HepG2 (cell line): ENCODE data around the gene RMI2. TPM values are rescaled to one million over a fixed set of nuclear protein-coding genes. Genes with fewer than 3 reads are reported as not detected.
A peak's percentile ranks its signal among the peaks of the same experiment; 100 is the strongest.

Experiments used
- BCL6 ChIP-seq: IDR thresholded peaks from 2 replicates; pipeline ENCODE4 v1.6.1; 2016; ENCODE audit warnings: missing genetic modification reagents, missing compliant biosample characterization
- DR1 ChIP-seq: sonication (generic); formaldehyde crosslinking; IDR thresholded peaks from 2 replicates; pipeline ENCODE4 v1.8.0; 2021; ENCODE audit warnings: mild to moderate bottlenecking, missing genetic modification reagents, inconsistent platforms
- ESRRA ChIP-seq: sonication (generic); formaldehyde crosslinking; IDR thresholded peaks from 2 replicates; pipeline ENCODE4 v1.5.1; 2020; ENCODE audit warnings: mild to moderate bottlenecking, low read depth, missing genetic modification reagents
- HBP1 ChIP-seq: IDR thresholded peaks from 2 replicates; pipeline ENCODE4 v1.6.1; 2016; ENCODE audit warnings: low read depth, control low read depth
- KDM5A ChIP-seq: fragments of 200-600 bp; sonication (generic); IDR thresholded peaks from 2 replicates; pipeline ENCODE4 v1.7.0; 2018; ENCODE audit warnings: antibody characterized with exemption, mild to moderate bottlenecking, low read length, borderline replicate concordance
- KDM5B ChIP-seq: sonication (generic); formaldehyde crosslinking; IDR thresholded peaks from 2 replicates; pipeline ENCODE4 v1.4.0; 2020; ENCODE audit warnings: missing genetic modification reagents, mild to moderate bottlenecking, borderline replicate concordance
- KLF12 ChIP-seq: sonication (generic); formaldehyde crosslinking; IDR thresholded peaks from 2 replicates; pipeline ENCODE4 v1.4.0; 2020; ENCODE audit warnings: missing genetic modification reagents, borderline replicate concordance
- KLF13 ChIP-seq: sonication (generic); formaldehyde crosslinking; IDR thresholded peaks from 2 replicates; pipeline ENCODE4 v1.4.0; 2020; ENCODE audit warnings: mild to moderate bottlenecking, missing genetic modification reagents
- MAFF ChIP-seq: IDR thresholded peaks from 2 replicates; pipeline ENCODE4 v1.6.1; 2011; ENCODE audit warnings: low read depth, low read length, improper control_type of control experiment
- PAXIP1 ChIP-seq: sonication (generic); formaldehyde crosslinking; conservative IDR thresholded peaks from 2 replicates; pipeline ENCODE4 v1.4.0; 2020; ENCODE audit warnings: mild to moderate bottlenecking, missing genetic modification reagents, moderate library complexity
- RAD51 ChIP-seq: fragments of 450-650 bp; IDR thresholded peaks from 2 replicates; pipeline ENCODE4 v1.6.1; 2016; ENCODE audit warnings: borderline replicate concordance
- SP1 ChIP-seq, 2 experiments: fragments of 450-650 bp in 1 of 2; sonication (generic) in 1 of 2; formaldehyde crosslinking in 1 of 2; IDR thresholded peaks; 2 replicates each; pipeline versions ENCODE4 v1.4.0 to v1.6.1; 2016 to 2020; ENCODE audit warnings: missing genetic modification reagents in 1 of 2
- TCF7 ChIP-seq: sonication (generic); IDR thresholded peaks from 2 replicates; pipeline ENCODE4 v1.6.1; 2016; ENCODE audit warnings: antibody characterized with exemption, low read depth
- ZFP41 ChIP-seq: sonication (generic); formaldehyde crosslinking; IDR thresholded peaks from 2 replicates; pipeline ENCODE4 v1.4.0; 2020; ENCODE audit warnings: mild to moderate bottlenecking, missing genetic modification reagents, borderline replicate concordance
- ZFYVE20 ChIP-seq: sonication (generic); formaldehyde crosslinking; IDR thresholded peaks from 2 replicates; pipeline ENCODE4 v1.8.0; 2023; ENCODE audit warnings: low read depth, mild to moderate bottlenecking, moderate library complexity, missing genetic modification reagents, borderline replicate concordance
- ZNF317 ChIP-seq: sonication (generic); formaldehyde crosslinking; IDR thresholded peaks from 2 replicates; pipeline ENCODE4 v1.5.0; 2020; ENCODE audit warnings: mild to moderate bottlenecking, missing genetic modification reagents
- ZNF335 ChIP-seq: sonication (generic); formaldehyde crosslinking; IDR thresholded peaks from 2 replicates; pipeline ENCODE4 v1.4.0; 2020; ENCODE audit warnings: missing genetic modification reagents
- ZNF44 ChIP-seq: sonication (generic); formaldehyde crosslinking; IDR thresholded peaks from 2 replicates; pipeline ENCODE4 v1.5.1; 2020; ENCODE audit warnings: mild to moderate bottlenecking, missing genetic modification reagents
- ZNF557 ChIP-seq: sonication (generic); formaldehyde crosslinking; IDR thresholded peaks from 2 replicates; pipeline ENCODE4 v1.4.0; 2020; ENCODE audit warnings: missing genetic modification reagents
- polyA plus RNA-seq, 8 experiments: library from polyadenylated mRNA; depleted of rRNA in 3 of 8; stranded (reverse) in 7 of 8; unstranded in 1 of 8; fragments of >200 nt; fragmentation: Illumina TruSeq in 4 of 8; extraction: Trizol in 4 of 8; gene quantifications; 2 replicates each; pipeline versions ENCODE4 v1.2.1 to v1.2.3, GENCODE V29; 2011 to 2016; ENCODE audit warnings: low read depth in 4 of 8, missing spikeins in 1 of 8, mixed read lengths in 1 of 8; ENCODE audit not compliant: insufficient read depth in 1 of 8
- total RNA-seq, 5 experiments: library from RNA; depleted of rRNA; stranded (reverse); fragments of >200 nt; fragmentation: Illumina TruSeq; extraction: Trizol; gene quantifications; 2 replicates each; pipeline ENCODE4 v1.2.3, GENCODE V29; 2016; ENCODE audit warnings: low read depth in 1 of 5
- TF ChIP-seq, protein P1 (sequence below), 2 experiments: sonication (generic) in 1 of 2; formaldehyde crosslinking in 1 of 2; IDR thresholded peaks; 2 replicates each; pipeline versions ENCODE4 v1.4.0 to v1.6.1; 2016 to 2020; ENCODE audit warnings: borderline replicate concordance in 1 of 2, low read depth in 1 of 2, mild to moderate bottlenecking in 1 of 2, missing genetic modification reagents in 1 of 2

RMI2 gene
- total and polyA plus RNA-seq, 2 of the 13 experiments (the other 11 are each of a cell fraction or from before 2014, with no cell fraction given), result 24.5 to 55.7 TPM

DNA sequence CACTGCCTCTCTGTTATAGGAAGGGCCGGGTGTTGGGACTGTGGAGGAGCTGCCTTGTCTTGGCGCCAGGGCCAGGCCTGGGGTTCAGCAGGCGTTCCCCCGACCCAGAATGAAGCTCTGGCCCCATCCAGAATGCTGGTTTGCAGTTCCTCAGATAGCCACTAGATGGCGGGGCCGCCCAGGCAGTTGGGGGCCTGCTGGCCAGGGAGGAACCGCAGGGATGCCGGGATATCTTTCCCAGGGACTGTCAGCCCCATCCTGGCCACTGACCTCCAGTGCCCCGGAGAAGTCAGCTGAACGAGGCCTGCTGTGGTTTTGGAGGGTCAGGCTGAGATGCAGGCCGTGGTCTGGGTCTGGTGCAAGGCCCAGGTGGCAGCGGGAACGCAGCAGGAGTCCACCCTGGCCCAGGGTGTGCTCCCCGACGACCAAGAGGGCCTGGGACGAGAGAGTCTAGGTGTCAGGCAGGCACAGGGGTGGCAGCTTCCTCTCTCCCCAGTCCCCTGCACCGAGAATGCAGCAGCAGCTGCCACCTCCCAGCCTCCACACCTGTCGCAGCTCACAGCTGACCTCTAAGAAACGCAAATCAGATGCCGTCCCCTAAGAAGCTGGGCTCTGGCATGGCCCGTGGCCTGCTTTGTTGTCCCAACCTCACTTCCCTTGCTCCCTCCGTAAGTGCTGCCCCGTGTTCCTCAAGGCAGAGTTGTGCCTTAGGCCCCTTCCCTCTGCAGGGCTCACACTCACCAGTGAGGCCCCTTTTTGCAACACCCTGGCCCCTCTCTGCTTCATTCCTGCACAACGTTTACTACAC, 51.2 kb downstream of the RMI2 start (continued):
- TF ChIP-seq PAXIP1 (CRISPR knock-in tag) (no peak), ZNF317 (no peak), ZNF335 (CRISPR knock-in tag) (0 out of 2 replicates have a peak, but pooled peaks have one; percentile 50), ESRRA (CRISPR knock-in tag) (peak; percentile 53; the same call in 1 of the 2 replicates), KDM5A (no peak), RAD51 (no peak), KDM5B (CRISPR knock-in tag) (peak; percentile 95), TCF7 (no peak), KLF12 (peak; percentile 77; the same call in 1 of the 2 replicates), ZNF44 (CRISPR knock-in tag) (peak; percentile 98), DR1 (CRISPR knock-in tag) (peak; percentile 27; the same call in 1 of the 2 replicates), ZFP41 (no peak), KLF13 (CRISPR knock-in tag) (no peak), BCL6 (peak; percentile 58), HBP1 (CRISPR knock-in tag) (no peak), SP1 (IDR thresholded peaks at IDR 0.05) (no peak), SP1 (CRISPR knock-in tag; IDR thresholded peaks at IDR 0.05) (no peak), MAFF (peak; percentile 28; the same call in 1 of the 2 replicates), ZFYVE20 (CRISPR knock-in tag) (peak; percentile 50; the same call in 1 of the 2 replicates), ZNF557 (CRISPR knock-in tag) (peak; percentile 22; the same call in 1 of the 2 replicates)
- TF ChIP-seq, protein P1, sequence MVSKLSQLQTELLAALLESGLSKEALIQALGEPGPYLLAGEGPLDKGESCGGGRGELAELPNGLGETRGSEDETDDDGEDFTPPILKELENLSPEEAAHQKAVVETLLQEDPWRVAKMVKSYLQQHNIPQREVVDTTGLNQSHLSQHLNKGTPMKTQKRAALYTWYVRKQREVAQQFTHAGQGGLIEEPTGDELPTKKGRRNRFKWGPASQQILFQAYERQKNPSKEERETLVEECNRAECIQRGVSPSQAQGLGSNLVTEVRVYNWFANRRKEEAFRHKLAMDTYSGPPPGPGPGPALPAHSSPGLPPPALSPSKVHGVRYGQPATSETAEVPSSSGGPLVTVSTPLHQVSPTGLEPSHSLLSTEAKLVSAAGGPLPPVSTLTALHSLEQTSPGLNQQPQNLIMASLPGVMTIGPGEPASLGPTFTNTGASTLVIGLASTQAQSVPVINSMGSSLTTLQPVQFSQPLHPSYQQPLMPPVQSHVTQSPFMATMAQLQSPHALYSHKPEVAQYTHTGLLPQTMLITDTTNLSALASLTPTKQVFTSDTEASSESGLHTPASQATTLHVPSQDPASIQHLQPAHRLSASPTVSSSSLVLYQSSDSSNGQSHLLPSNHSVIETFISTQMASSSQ (IDR thresholded peaks at IDR 0.05; ENCODE audit: low read depth), result no peak
- TF ChIP-seq, protein P1 (CRISPR knock-in tag; IDR thresholded peaks at IDR 0.05; ENCODE audit: borderline replicate concordance), result no peak; the same call in 1 of the 2 replicates
